HG02973 (cell line): Measurements from ENCODE around the gene PDLIM3.
"Not testable (repeated sequence)": the region's sequence is repeated elsewhere in the genome, so short reads cannot be mapped to it uniquely, and the experiment has no call there.

Experiments used
- ATAC-seq: cut with Tn5 transposase; IDR thresholded peaks from one replicate; pipeline ENCODE4 v1.9.1; 2021; ENCODE audit warnings: moderate library complexity; ENCODE audit not compliant: unreplicated experiment

PDLIM3 gene

DNA sequence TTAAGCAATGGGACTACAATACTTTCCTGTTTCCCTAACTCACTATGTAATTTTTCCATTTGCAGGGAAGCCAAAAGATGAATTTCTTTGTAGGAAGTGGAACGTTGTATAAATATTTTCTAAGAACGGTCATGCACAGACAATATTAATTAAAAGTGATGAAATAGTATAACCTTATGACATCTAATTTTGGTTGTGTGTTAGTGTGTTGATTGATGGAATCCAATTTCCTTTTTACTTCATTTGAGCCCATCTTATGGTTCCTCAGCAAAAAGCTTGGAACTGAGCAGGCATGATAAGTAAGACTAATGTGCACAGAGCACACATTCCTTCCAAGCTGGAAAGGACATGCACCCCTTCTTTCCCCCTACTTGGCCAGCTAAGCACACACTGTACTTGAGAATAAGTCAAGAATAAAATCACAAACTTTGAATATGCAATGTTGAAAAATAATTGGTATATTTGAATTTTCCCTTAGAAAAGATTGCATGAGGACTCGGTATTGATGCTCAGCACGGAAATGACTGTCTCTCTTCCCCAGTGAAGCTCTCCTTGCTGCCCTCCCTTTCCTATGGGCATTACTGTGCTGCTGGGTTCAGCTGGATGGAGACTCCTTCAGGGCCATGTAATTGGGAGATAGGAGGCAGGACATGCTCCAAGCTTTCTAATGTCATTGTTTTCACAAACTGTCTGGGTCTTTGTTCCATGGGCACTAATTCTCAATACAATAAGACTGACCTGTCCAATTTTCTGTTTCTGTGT is 19.2 kb upstream of the PDLIM3 start:
- no peak for ATAC-seq

DNA sequence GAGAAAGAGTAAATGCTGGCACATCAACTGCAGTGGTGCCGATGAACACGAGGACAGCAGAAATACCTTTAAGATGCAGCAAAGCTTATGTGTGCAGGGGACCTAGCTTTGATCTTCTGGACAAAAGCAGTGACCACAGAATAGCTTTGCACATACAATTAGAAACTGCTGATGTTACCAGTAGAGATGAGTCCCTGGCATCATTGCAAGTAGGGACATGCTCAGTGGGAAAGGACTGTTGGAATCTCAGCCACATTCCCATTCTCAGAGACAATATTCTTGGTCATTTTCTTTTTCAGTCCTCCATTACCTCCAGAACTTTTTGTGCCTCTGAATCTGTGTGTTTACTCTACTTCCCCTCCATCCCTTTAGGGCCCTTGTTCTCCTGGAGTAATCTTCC is 16.9 kb upstream of the PDLIM3 start:
- no peak for ATAC-seq

DNA sequence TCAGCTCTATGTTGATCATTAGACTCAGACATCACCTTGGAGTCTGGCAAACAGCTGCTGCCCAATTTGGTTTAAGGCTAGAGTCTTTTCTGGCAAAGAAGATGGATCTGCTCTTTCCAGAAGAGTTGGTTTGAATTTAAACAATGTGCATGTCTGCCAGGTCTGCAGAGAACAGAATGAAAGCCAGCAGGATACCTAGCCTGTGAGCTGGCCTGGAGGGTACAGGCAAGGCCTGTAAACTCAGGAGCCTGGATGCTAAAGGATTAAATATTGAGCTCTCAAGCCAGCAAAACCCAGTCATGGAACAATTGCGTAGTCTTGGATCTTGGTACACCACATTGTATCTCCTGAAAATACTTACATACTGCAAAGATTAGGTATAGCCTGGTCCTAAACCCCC is 15.6 kb upstream of the PDLIM3 start:
- no peak for ATAC-seq

DNA sequence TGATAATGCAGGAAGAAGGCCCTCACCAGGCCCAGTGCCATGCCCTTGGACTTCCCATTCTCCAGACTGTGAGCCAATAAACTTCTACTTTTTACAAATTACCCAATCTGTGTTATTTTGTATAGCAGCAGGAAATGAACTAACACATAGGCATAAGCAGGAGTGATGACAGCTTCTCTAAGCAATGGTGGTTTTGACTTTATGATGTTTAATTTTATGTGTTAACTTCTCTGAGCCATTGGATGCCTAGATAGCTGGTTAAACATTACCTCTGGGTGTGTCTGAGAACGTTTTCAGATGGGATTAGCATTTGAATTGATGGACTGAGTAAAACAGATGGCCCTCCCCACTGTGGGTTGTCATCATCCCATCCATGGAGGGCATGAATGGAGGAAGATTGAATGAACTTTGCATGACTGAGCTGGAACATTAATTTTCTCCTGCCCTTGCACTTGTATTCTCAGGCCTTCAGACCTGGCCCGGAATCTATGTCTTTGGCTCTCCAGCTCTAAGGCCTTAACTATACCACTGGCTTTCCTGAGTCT is 13.9 kb upstream of the PDLIM3 start:
- ATAC-seq, result no peak

GRCh38 chr4:185548587-185548986 is 13.3 kb upstream of the PDLIM3 start:
- no peak for ATAC-seq

- ATAC-seq, result no peak
These were observed 11.0 kb upstream of the PDLIM3 start for GRCh38 chr4:185546335-185546734.

DNA sequence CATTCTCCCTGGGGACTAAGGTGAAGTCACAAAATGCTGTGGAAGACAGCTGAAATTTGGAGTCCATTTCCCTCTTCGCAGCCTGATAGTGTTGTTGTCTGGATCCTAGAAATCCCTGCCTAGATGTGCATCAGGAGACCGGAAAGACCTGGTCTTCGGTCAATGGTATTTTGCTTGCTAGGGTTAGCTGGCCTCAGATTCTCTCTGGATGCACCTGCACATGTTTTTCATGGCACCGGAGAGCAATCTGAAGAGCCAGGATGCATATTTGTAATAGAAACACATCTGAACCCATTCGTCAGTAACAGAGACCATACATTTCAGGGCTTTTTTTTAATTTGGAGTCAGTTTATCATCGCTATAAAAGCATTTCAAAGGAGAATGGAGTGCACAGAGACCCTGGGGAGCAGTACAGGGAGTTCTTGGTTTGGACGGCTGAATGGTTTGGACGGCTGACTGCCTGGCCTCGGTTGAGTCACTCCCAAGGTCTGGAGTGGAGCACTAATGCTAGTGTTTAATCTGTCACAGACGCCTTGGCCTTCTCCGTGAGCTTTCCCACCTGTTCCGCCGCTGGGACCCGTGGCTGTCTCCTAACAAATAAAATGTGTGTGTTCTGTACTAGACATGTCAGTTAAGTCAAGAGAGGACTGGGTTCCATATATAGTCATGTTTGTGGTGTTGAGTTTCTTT is 7.5 kb upstream of the PDLIM3 start:
- no peak for ATAC-seq

- ATAC-seq, result no peak
These were observed 6.0 kb upstream of the PDLIM3 start for GRCh38 chr4:185541251-185541727.

DNA sequence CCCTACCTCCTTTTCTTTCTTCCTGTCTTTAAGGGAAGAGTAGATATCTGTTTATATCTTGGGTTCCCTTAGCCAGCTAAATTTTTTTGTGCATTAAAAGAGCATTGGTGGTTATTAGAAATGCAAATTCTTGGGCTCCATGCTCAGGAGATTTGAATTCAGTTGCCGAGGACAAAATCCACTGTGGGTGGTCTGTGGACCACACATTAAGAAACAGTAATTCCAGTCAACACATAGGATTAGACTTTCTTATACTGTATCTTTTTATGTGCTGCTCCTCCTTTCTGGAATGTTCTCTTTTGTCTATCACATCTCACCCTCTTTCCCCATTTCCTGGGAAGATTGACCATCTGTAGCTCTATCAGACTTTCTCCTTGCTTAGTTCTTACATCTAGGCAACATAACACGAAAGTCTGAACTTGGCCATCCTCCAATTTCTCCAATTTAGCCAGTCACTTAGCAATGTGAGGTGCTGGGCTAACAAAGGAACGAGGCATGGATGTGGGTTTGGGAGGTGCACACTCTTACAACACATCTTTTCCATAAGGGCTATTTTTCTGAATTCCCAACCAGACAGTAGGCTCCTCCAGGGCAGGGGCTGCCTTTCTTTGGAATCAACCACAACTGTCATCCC is 5.3 kb upstream of the PDLIM3 start:
- no peak for ATAC-seq

- no peak for ATAC-seq
These were observed 4.7 kb upstream of the PDLIM3 start for GRCh38 chr4:185540040-185540439.

- no peak for ATAC-seq
These were observed 3.5 kb upstream of the PDLIM3 start for GRCh38 chr4:185538806-185539205.

DNA sequence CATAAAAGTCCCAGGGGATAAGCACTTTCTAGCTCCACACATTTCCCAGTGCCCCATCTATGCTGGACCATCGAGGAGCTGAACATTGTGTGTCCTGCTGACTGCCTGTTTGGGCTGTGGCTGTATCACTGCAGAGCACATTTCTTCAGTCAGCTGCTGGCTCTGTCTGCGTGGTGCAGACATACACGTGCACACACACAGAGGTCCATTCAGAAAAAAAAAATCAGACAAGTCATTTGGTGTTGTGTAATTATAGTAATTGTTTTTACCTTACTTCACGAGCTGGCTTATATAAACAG is 1.1 kb upstream of the PDLIM3 start:
- ATAC-seq, result no peak

GRCh38 chr4:185535612-185536410 is 504 bp upstream of the PDLIM3 start:
- no peak for ATAC-seq

DNA sequence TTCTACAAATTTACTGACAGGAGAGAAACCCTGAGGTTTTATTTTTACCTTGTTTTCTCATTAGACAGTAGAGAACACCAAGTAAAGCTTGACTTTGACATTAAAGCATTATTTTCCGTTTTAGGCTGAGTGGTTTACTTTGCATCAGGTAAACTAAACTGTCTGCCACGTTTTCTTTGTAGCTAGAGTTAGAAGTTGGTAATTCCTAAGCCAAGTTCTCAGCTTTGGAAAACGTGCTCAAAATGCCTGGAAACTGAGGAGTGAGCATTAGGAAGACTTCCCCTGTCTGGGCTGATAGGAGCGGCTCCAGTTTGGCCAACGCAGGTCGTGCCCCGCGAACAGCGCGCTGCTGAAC is 819 bp downstream of the PDLIM3 start:
- no peak for ATAC-seq

DNA sequence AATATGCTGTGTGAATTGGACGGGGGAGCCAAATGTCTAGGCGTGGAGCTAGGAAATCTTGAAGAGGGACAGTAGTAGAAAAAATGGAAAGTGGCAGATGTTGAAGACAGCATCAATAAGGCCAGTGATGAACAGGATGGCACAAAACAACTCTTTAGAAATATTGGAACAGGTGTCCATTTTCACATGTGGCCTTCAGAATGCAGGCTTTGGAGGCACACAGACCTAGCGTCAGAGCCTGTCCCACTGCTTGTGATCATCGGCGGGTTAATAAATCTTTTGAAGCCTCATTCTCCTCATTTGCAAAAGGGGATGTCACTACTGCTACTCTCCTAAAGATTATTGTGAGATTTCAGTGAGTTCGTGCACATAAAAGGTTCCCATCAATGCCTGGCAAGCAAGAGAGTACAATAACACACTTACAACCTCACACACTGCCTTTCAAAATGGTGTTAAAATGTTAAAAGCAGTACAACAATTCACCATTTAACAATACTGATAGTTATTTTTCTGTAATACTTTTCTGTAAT is 2.4 kb downstream of the PDLIM3 start:
- no peak for ATAC-seq

DNA sequence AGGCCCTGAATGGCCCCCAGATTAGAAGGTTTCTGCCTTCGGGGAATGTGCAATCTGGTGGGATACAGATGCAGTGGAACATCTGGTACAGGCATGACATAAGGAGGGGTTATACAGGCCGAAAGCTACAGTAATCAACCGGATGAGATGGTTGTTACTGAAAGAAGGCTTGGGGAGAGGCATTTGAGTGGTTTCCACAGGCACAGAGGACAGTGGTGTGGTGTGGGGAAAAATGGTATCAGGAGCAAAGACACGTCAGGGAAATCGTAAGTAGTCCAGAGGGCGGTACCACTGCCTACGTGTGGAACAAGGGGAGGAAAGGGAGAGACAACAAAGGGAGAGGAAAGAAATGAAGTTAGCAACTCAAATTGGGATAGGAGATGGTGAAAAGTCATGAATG is 3.0 kb downstream of the PDLIM3 start:
- ATAC-seq, result no peak

GRCh38 chr4:185531654-185532053 is 3.7 kb downstream of the PDLIM3 start:
- ATAC-seq, result not testable (repeated sequence)

- ATAC-seq, result no peak
These were observed 5.9 kb downstream of the PDLIM3 start for GRCh38 chr4:185529413-185529812.

- ATAC-seq, result no peak
These were observed 10.1 kb downstream of the PDLIM3 start for GRCh38 chr4:185524888-185525863.

DNA sequence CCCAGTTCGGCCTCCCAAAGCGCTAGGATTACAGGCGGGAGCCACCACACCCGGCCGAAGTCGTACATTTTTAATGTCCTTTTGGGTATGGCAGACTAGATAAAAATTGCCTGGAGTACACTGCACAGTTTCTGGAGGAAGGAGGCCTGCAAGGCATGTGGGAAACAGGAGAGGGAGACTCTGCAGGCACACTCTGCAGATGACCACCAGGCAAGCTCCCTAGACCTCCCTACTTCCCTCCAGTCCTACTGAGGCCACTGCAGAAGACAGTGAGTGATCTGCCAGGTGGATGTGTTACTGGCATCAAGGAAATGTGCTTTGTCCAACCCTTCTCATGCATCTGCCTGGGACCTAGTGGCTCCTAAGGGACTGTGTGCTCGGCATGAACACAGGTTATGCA is 11.4 kb downstream of the PDLIM3 start:
- no peak for ATAC-seq
